Peyer's patch (tissue), 4 donors: Measurements from ENCODE around the gene NOC2L. TPM values are rescaled to one million over a fixed set of nuclear protein-coding genes. Genes with fewer than 3 reads are reported as not detected.

ENCODE experiments used
- DNase-seq, 3 donors: peaks; one replicate each; pipeline ENCODE4 v3.0.0-alpha.2; 2017 to 2019
- H3K27ac ChIP-seq, 4 donors: fragments of 200-600 bp; sonication (generic); one replicate each; pipeline ENCODE4 v1.5.1; 2016 to 2019
- H3K27me3 ChIP-seq, 2 donors: fragments of 200-600 bp; sonication (generic); one replicate each; pipeline ENCODE4 v1.5.1; 2019
- H3K36me3 ChIP-seq, 3 donors: fragments of 200-600 bp; sonication (generic); one replicate each; pipeline ENCODE4 v1.5.1; 2016 to 2019
- H3K4me1 ChIP-seq, 4 donors: fragments of 200-600 bp; sonication (generic); one replicate each; pipeline ENCODE4 v1.5.1; 2016 to 2019
- H3K4me3 ChIP-seq, 4 donors: fragments of 200-600 bp; sonication (generic); 1 replicate in 3 of 4; 2 replicates in 1 of 4; pipeline ENCODE4 v1.5.1; 2016 to 2019; ENCODE audit warnings: mild to moderate bottlenecking in 1 of 4
- H3K9me3 ChIP-seq, 4 donors: fragments of 200-600 bp; sonication (generic); one replicate each; pipeline ENCODE4 v1.5.1; 2016 to 2019; ENCODE audit warnings: mild to moderate bottlenecking in 1 of 4
- POLR2A ChIP-seq, 2 donors: fragments of 450-650 bp; IDR thresholded peaks; one replicate each; pipeline ENCODE4 v1.5.1; 2017; ENCODE audit warnings: antibody characterized with exemption in 2 of 2, mild to moderate bottlenecking in 2 of 2, moderate library complexity in 2 of 2
- total RNA-seq, 4 donors: library from RNA; depleted of rRNA; stranded (reverse); fragments of >200 nt; gene quantifications; one replicate each; pipeline ENCODE4 v1.1.0, GENCODE V29; 2016
- TF ChIP-seq, protein P1 (sequence below), 6 experiments: fragments of 450-650 bp in 4 of 6; fragments of 200-600 bp in 2 of 6; sonication (generic) in 1 of 6; IDR thresholded peaks; one replicate each; pipeline ENCODE4 v1.5.1; 2017 to 2019; ENCODE audit warnings: antibody characterized with exemption in 6 of 6, mild to moderate bottlenecking in 3 of 6, moderate library complexity in 1 of 6

Gene NOC2L
- total RNA-seq, 4 donors from 2014 or later = 18.2 to 58.6 (median 39.9) TPM

DNA sequence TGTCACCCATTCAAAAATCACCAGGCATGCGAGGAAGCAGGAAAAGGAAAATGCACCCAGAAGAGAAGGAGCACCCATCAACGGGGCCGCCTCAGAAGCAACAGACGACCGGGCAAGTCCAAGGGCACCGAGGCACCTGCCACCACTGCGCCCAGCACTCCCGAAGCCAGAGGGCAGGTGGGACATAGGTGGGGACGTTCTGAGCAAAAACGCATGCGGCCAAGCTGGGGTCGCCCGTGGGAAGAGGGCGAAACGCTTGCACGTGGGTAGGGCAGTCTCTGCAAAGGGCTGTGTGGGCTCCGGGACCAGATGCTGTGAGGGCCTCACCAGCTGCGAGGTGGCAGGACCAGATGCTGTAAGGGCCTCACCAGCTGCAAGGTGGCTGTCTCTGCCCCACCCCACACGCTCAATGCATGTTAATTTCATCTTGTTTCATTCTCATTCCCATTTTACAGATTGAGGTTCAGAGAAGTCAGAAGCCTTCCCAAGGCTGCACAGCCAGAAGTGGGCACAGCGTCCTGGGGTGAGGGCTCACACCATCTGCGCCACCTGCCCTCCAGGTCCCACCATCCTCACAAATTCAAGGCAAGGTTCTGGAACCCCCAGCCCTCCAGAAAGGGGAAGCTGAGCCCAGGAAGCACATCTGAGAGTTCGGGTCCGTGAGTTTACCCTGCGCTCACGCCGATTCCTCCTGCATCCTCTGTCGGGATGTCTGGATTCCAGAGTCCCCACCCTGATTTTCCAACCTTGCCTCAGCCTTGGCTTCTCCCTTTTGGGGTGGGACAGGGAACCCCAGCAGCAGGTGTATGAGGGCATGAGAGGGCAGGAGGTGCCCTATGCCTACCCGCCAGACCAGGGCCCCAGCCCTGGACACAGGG, 43.5 kb downstream of the NOC2L start:
- Histone ChIP-seq H3K27ac (no peak overlapping the region), H3K9me3 (no peaks in the 10 kb centered on the region), H3K4me1 (peaks cover 0 to 38% (median 3%) of the 10 kb centered on the region in 4 donors), H3K4me3 (no peak overlapping the region), H3K36me3 (no peaks in the 10 kb centered on the region), H3K27me3 (peaks cover 0 to 28% of the 10 kb centered on the region in 2 donors)
- TF ChIP-seq, protein P1, sequence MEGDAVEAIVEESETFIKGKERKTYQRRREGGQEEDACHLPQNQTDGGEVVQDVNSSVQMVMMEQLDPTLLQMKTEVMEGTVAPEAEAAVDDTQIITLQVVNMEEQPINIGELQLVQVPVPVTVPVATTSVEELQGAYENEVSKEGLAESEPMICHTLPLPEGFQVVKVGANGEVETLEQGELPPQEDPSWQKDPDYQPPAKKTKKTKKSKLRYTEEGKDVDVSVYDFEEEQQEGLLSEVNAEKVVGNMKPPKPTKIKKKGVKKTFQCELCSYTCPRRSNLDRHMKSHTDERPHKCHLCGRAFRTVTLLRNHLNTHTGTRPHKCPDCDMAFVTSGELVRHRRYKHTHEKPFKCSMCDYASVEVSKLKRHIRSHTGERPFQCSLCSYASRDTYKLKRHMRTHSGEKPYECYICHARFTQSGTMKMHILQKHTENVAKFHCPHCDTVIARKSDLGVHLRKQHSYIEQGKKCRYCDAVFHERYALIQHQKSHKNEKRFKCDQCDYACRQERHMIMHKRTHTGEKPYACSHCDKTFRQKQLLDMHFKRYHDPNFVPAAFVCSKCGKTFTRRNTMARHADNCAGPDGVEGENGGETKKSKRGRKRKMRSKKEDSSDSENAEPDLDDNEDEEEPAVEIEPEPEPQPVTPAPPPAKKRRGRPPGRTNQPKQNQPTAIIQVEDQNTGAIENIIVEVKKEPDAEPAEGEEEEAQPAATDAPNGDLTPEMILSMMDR (IDR thresholded peaks at IDR 0.05) = no peak
- TF ChIP-seq POLR2A (IDR thresholded peaks at IDR 0.05) = no peak
- DNase-seq = peak in 1 of 3 donors; percentile 13

DNA sequence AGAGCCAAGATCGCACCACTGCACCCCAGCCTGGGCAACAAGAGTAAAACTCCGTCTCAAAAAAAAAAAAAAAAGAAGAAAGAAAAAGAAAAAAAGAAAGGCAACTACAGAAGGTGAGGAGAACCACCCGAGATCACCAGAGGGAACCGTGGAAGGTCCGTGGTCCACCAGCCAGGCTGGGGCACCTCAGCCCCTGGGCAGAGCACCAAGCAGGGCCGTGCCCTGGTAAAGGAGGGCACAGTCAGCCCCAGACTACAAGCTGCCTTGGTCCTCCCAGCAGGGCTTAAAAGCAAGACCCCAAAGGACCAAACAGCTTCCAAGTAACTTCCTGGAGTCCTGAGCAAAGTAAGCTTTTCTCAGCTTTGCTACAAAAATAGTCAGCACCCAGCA, 44.2 kb downstream of the NOC2L start:
- Histone ChIP-seq H3K4me1 (peaks cover 0 to 38% (median 0%) of the 10 kb centered on the region in 4 donors), H3K27me3 (peaks cover 0 to 28% of the 10 kb centered on the region in 2 donors), H3K9me3 (no peaks in the 10 kb centered on the region), H3K36me3 (no peaks in the 10 kb centered on the region), H3K4me3 (no peak overlapping the region), H3K27ac (no peak overlapping the region)
- TF ChIP-seq, protein P1 (IDR thresholded peaks at IDR 0.05) = no peak
- TF ChIP-seq POLR2A (IDR thresholded peaks at IDR 0.05) = no peak
- no peak for DNase-seq

GRCh38 chr1:914131-914890, 44.7 kb downstream of the NOC2L start:
- Histone ChIP-seq H3K27me3 (peaks cover 0 to 24% of the 10 kb centered on the region in 2 donors), H3K4me1 (peaks cover 0 to 39% (median 0%) of the 10 kb centered on the region in 4 donors), H3K27ac (no peak overlapping the region), H3K9me3 (no peaks in the 10 kb centered on the region), H3K4me3 (no peak overlapping the region), H3K36me3 (no peaks in the 10 kb centered on the region)
- TF ChIP-seq, protein P1 (IDR thresholded peaks at IDR 0.05) = no peak
- TF ChIP-seq POLR2A (IDR thresholded peaks at IDR 0.05) = no peak
- no peak for DNase-seq

- no peaks in the 10 kb centered on the region for H3K36me3 ChIP-seq
- no peaks in the 10 kb centered on the region for H3K9me3 ChIP-seq
- H3K27me3 ChIP-seq = peaks cover 0 to 20% of the 10 kb centered on the region in 2 donors
- no peak overlapping the region for H3K4me3 ChIP-seq
- no peak overlapping the region for H3K27ac ChIP-seq
- no peak for DNase-seq
- H3K4me1 ChIP-seq = peaks cover 0 to 39% (median 0%) of the 10 kb centered on the region in 4 donors
- TF ChIP-seq, protein P1 (IDR thresholded peaks at IDR 0.05) = no peak
- no peak for TF ChIP-seq POLR2A (IDR thresholded peaks at IDR 0.05)
These were observed 45.4 kb downstream of the NOC2L start for GRCh38 chr1:913491-914130.

- H3K4me1 ChIP-seq = peaks cover 0 to 39% (median 0%) of the 10 kb centered on the region in 4 donors
- TF ChIP-seq, protein P1 (IDR thresholded peaks at IDR 0.05) = peak in 3 of 6 experiments; percentile 11 to 57 (median 42)
- no peak for TF ChIP-seq POLR2A (IDR thresholded peaks at IDR 0.05)
- H3K9me3 ChIP-seq = no peaks in the 10 kb centered on the region
- no peak overlapping the region for H3K4me3 ChIP-seq
- no peak overlapping the region for H3K27ac ChIP-seq
- H3K36me3 ChIP-seq = no peaks in the 10 kb centered on the region
- H3K27me3 ChIP-seq = peaks cover 0 to 15% of the 10 kb centered on the region in 2 donors
- DNase-seq = peak in 2 of 3 donors; percentile 45 to 56
These were observed 46.2 kb downstream of the NOC2L start for GRCh38 chr1:912740-913301.
